Measurements from ENCODE around the gene KDM2B.
A peak's percentile ranks its signal among the peaks of the same experiment; 100 is the strongest.

KDM2B gene

GRCh38 chr12:121530600-121531355 is 50.0 kb downstream of the KDM2B start:
- DNase-seq (ENCODE audit: low read depth): peak; percentile 51

GRCh38 chr12:121529184-121529583 is 51.6 kb downstream of the KDM2B start:
- no peak for DNase-seq (ENCODE audit: low read depth)

GRCh38 chr12:121525411-121525810 is 55.4 kb downstream of the KDM2B start:
- no peak for DNase-seq (ENCODE audit: low read depth)

GRCh38 chr12:121524196-121524916 is 56.5 kb downstream of the KDM2B start:
- no peak for DNase-seq (ENCODE audit: low read depth)

GRCh38 chr12:121523741-121524140 is 57.1 kb downstream of the KDM2B start:
- DNase-seq (ENCODE audit: low read depth): no peak

- DNase-seq (ENCODE audit: low read depth): no peak
Measured at GRCh38 chr12:121522971-121523370, 57.9 kb downstream of the KDM2B start.

GRCh38 chr12:121520586-121521086 is 60.2 kb downstream of the KDM2B start:
- no peak for DNase-seq (ENCODE audit: low read depth)

- DNase-seq (ENCODE audit: low read depth): no peak
Measured at GRCh38 chr12:121520119-121520518, 60.7 kb downstream of the KDM2B start.

- no peak for DNase-seq (ENCODE audit: low read depth)
Measured at GRCh38 chr12:121519227-121519626, 61.6 kb downstream of the KDM2B start.

- DNase-seq (ENCODE audit: low read depth): no peak
Measured at GRCh38 chr12:121518656-121519055, 62.2 kb downstream of the KDM2B start.

GRCh38 chr12:121516437-121517011 is 64.3 kb downstream of the KDM2B start:
- no peak for DNase-seq (ENCODE audit: low read depth)

- no peak for DNase-seq (ENCODE audit: low read depth)
Measured at GRCh38 chr12:121515615-121516014, 65.2 kb downstream of the KDM2B start.

- DNase-seq (ENCODE audit: low read depth): no peak
Measured at GRCh38 chr12:121514184-121514742, 66.6 kb downstream of the KDM2B start.

- no peak for DNase-seq (ENCODE audit: low read depth)
Measured at GRCh38 chr12:121513464-121514183, 67.2 kb downstream of the KDM2B start.

GRCh38 chr12:121512561-121512960 is 68.3 kb downstream of the KDM2B start:
- no peak for DNase-seq (ENCODE audit: low read depth)

GRCh38 chr12:121511916-121512315 is 68.9 kb downstream of the KDM2B start:
- DNase-seq (ENCODE audit: low read depth): no peak

GRCh38 chr12:121509339-121509738 is 71.5 kb downstream of the KDM2B start:
- no peak for DNase-seq (ENCODE audit: low read depth)

- no peak for DNase-seq (ENCODE audit: low read depth)
Measured at GRCh38 chr12:121508533-121508932, 72.3 kb downstream of the KDM2B start.

GRCh38 chr12:121507984-121508383 is 72.8 kb downstream of the KDM2B start:
- no peak for DNase-seq (ENCODE audit: low read depth)

GRCh38 chr12:121507245-121507644 is 73.6 kb downstream of the KDM2B start:
- no peak for DNase-seq (ENCODE audit: low read depth)

GRCh38 chr12:121505513-121505912 is 75.3 kb downstream of the KDM2B start:
- no peak for DNase-seq (ENCODE audit: low read depth)

- no peak for DNase-seq (ENCODE audit: low read depth)
Measured at GRCh38 chr12:121504505-121504904, 76.3 kb downstream of the KDM2B start.

Measured in stimulated activated CD8-positive, alpha-beta memory T cell treated with anti-CD3 and anti-CD28 coated beads, Interleukin-15, amount 100 ng/mL, for 1 hour (primary cell).